ENCODE results near the gene RANBP1. TPM values are rescaled to one million over a fixed set of nuclear protein-coding genes. Genes with fewer than 3 reads are reported as not detected.
"Not testable (repeated sequence)": the region's sequence is repeated elsewhere in the genome, so short reads cannot be mapped to it uniquely, and the experiment has no call there.

RANBP1 gene
- total RNA-seq, 1 donor from 2014 or later: 219 TPM

DNA sequence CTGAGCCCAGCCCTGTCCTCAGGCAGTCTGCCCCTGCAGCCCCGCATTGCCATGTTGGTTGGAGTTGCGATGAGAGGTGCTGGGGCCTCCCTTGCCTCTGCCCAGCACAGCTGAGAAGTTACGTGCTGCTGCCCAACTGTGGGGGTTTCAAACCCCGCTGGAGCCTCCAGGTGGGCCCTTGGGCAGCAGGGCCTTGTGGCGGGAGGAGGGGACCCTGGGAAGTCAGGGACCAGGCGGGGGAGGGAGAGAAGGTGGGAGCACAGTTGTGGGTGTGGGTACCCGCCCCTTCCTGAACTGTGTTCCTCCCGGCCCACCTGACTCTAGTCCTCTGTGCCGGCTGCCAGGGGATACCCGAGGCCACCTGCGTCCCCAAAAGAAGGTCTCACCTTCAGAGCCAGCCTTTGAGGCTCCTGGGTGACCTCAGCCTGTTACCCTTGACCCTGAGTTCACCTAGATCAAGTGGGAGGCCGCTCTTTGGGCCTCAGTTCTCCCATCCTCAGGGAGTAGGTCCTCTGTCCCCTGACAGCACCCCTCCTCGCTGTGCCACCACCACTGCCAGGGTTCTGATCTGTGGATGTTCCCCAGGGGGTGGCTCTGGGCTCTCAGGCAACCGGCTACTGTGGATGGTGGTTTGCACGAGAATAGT, 42.6 kb downstream of the RANBP1 start:
- Mint-ChIP-seq H3K27me3 (peaks cover 3% of the 10 kb centered on the region), H3K4me1 (ENCODE audit: low read depth) (peaks cover 7% of the 10 kb centered on the region), H3K36me3 (ENCODE audit: insufficient read depth) (no peaks in the 10 kb centered on the region), H3K9me3 (ENCODE audit: low read depth) (no peaks in the 10 kb centered on the region), H3K27ac (no peak overlapping the region), H3K4me3 (ENCODE audit: low read depth) (no peak overlapping the region)
- no peak for DNase-seq (ENCODE audit: low spot score, unreplicated experiment)
- TF ChIP-seq, protein P1, sequence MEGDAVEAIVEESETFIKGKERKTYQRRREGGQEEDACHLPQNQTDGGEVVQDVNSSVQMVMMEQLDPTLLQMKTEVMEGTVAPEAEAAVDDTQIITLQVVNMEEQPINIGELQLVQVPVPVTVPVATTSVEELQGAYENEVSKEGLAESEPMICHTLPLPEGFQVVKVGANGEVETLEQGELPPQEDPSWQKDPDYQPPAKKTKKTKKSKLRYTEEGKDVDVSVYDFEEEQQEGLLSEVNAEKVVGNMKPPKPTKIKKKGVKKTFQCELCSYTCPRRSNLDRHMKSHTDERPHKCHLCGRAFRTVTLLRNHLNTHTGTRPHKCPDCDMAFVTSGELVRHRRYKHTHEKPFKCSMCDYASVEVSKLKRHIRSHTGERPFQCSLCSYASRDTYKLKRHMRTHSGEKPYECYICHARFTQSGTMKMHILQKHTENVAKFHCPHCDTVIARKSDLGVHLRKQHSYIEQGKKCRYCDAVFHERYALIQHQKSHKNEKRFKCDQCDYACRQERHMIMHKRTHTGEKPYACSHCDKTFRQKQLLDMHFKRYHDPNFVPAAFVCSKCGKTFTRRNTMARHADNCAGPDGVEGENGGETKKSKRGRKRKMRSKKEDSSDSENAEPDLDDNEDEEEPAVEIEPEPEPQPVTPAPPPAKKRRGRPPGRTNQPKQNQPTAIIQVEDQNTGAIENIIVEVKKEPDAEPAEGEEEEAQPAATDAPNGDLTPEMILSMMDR (IDR thresholded peaks at IDR 0.05; ENCODE audit: unreplicated experiment): no peak

DNA sequence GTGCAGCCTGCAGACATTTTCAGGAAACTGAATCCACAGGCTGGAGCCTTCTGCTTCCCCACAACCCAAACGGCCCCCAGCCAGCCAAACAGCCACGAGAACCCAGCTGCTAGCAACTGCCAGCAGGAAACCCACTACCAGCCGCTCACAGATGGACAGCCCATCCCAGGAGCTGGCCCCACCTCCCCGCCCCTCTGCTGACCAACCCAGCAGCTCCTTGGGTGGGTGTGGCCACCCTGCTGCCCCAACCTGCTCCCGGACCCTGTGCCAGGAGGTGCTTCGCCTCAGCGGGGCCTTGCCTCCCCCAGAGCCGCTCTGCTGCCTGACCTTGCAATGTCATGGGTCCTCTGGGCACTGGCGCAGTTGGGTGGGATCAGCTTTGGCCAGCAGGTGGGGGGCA, 43.2 kb downstream of the RANBP1 start:
- H3K4me3 Mint-ChIP-seq (ENCODE audit: low read depth): no peak overlapping the region
- TF ChIP-seq, protein P1 (IDR thresholded peaks at IDR 0.05; ENCODE audit: unreplicated experiment): no peak
- H3K27ac Mint-ChIP-seq: no peak overlapping the region
- peaks cover 7% of the 10 kb centered on the region for H3K4me1 Mint-ChIP-seq (ENCODE audit: low read depth)
- no peaks in the 10 kb centered on the region for H3K36me3 Mint-ChIP-seq (ENCODE audit: insufficient read depth)
- no peak for DNase-seq (ENCODE audit: low spot score, unreplicated experiment)
- no peaks in the 10 kb centered on the region for H3K27me3 Mint-ChIP-seq
- no peaks in the 10 kb centered on the region for H3K9me3 Mint-ChIP-seq (ENCODE audit: low read depth)

DNA sequence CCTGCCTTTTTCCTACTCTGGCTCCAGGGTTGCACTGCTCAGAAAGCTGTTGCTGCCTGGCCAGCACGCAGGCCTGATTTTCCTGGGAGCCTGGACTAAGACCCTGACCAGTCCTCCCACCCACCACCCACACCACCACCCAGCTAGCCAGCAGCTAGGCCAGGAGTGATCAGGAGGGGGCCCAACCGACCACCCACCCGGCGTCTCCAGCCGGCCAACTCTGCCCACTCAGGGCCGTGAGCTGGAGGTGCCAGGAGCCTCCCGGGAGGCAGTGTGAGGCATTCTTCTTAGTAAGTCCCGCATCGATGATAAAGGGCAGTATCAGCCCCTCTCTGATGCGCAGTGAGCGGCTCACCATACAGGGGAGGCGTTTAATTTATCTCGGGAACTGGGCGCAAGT, 43.6 kb downstream of the RANBP1 start:
- H3K27ac Mint-ChIP-seq; H3K9me3 Mint-ChIP-seq (ENCODE audit: low read depth); H3K27me3 Mint-ChIP-seq; H3K4me1 Mint-ChIP-seq (ENCODE audit: low read depth); DNase-seq (ENCODE audit: low spot score, unreplicated experiment); H3K4me3 Mint-ChIP-seq (ENCODE audit: low read depth); H3K36me3 Mint-ChIP-seq (ENCODE audit: insufficient read depth): not testable (repeated sequence)

DNA sequence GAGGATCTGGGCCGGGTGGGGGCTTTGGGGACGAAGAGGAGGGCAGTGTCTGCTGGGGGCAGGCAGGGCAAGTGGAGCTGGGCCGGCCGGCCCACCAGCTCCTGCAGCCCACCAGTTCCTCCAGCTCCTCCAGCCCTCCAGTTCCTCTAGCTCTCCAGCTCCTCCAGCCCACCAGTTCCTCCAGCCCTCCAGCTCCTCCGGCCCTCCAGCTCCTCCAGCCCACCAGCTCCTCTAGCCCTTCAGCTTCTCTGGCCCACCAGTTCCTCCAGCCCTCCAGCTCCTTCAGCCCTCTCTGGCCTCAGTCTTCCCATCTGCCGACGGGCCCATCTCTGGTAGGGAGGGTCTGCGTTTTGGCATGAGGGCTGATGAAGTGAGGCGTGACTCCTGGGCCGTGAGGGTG, 44.1 kb downstream of the RANBP1 start:
- no peak for DNase-seq (ENCODE audit: low spot score, unreplicated experiment)
- Mint-ChIP-seq H3K36me3 (ENCODE audit: insufficient read depth) (no peaks in the 10 kb centered on the region), H3K27ac (no peak overlapping the region), H3K4me3 (ENCODE audit: low read depth) (no peak overlapping the region), H3K27me3 (no peaks in the 10 kb centered on the region), H3K4me1 (ENCODE audit: low read depth) (peaks cover 7% of the 10 kb centered on the region), H3K9me3 (ENCODE audit: low read depth) (no peaks in the 10 kb centered on the region)
- TF ChIP-seq, protein P1 (IDR thresholded peaks at IDR 0.05; ENCODE audit: unreplicated experiment): no peak

DNA sequence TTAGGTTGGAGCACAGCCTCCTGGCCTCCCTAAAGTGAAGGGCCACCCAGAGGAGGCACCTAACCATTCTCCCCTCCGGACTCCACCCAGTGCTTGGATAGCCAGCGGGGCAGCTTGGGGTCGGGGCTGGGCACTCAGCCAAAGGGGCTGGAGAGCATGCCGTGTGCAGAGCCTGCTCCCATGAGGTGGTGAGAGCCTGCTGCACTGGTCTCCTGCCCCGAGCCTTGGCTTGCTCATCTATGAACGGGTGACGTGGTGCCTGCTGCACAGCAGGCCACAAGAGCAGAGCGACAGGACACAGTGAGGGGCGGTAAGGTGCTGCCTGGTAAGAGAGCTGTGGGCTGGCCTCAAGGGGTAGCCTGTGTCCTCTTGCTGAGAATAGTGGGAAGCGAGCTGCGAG, 49.0 kb downstream of the RANBP1 start:
- Mint-ChIP-seq H3K9me3 (ENCODE audit: low read depth) (no peaks in the 10 kb centered on the region), H3K4me1 (ENCODE audit: low read depth) (no peaks in the 10 kb centered on the region), H3K27ac (no peak overlapping the region), H3K36me3 (ENCODE audit: insufficient read depth) (no peaks in the 10 kb centered on the region), H3K27me3 (no peaks in the 10 kb centered on the region), H3K4me3 (ENCODE audit: low read depth) (no peak overlapping the region)
- TF ChIP-seq, protein P1 (IDR thresholded peaks at IDR 0.05; ENCODE audit: unreplicated experiment): no peak
- no peak for DNase-seq (ENCODE audit: low spot score, unreplicated experiment)

DNA sequence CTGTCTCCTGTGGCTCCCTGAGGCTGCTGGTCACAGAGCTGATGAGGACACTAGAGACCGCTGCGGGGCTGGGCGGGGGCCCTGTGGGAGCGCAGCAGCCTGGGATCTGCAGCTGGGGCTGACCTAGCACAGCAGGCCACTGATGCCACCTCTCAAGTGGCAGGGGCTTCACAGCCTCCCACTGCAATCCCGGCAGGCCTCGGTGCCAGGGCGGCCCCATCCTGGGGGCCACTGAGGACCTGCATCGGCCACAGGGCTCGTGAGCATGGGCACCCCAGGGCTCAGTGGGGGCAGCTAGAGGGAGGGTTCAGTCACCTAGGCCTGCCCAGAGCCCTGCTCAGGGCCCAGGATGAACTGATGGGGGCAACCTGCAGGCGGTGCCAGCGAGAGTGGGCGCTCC, 49.5 kb downstream of the RANBP1 start:
- no peaks in the 10 kb centered on the region for H3K4me1 Mint-ChIP-seq (ENCODE audit: low read depth)
- H3K27ac Mint-ChIP-seq: no peak overlapping the region
- TF ChIP-seq, protein P1 (IDR thresholded peaks at IDR 0.05; ENCODE audit: unreplicated experiment): no peak
- no peak for DNase-seq (ENCODE audit: low spot score, unreplicated experiment)
- no peaks in the 10 kb centered on the region for H3K36me3 Mint-ChIP-seq (ENCODE audit: insufficient read depth)
- no peaks in the 10 kb centered on the region for H3K9me3 Mint-ChIP-seq (ENCODE audit: low read depth)
- no peak overlapping the region for H3K4me3 Mint-ChIP-seq (ENCODE audit: low read depth)
- no peaks in the 10 kb centered on the region for H3K27me3 Mint-ChIP-seq
